Liver (tissue), 9 donors: ENCODE results near the gene TPPP. TPM values are rescaled to one million over a fixed set of nuclear protein-coding genes. Genes with fewer than 3 reads are reported as not detected.

ENCODE experiments used
- DNase-seq: peaks from one replicate; pipeline ENCODE4 v3.0.0-alpha.2; 2017; ENCODE audit warnings: low spot score
- H3K27ac ChIP-seq, 2 donors: one replicate each; pipeline ENCODE4 v1.7.0; 2013; ENCODE audit warnings: inconsistent platforms in 2 of 2, low read length in 2 of 2, control low read depth in 1 of 2, low read depth in 1 of 2, mild to moderate bottlenecking in 1 of 2
- H3K27me3 ChIP-seq, 4 donors: one replicate each; pipeline versions ENCODE4 v1.6.1 to v1.7.0; 2013; ENCODE audit warnings: low read length in 3 of 4, inconsistent platforms in 1 of 4, mild to moderate bottlenecking in 1 of 4, moderate library complexity in 1 of 4; ENCODE audit not compliant: control insufficient read depth in 4 of 4, insufficient read depth in 4 of 4
- H3K36me3 ChIP-seq, 4 donors: one replicate each; pipeline versions ENCODE4 v1.6.1 to v1.7.0; 2013; ENCODE audit warnings: low read length in 3 of 4, mild to moderate bottlenecking in 3 of 4, low read depth in 1 of 4, moderate library complexity in 1 of 4; ENCODE audit not compliant: control insufficient read depth in 4 of 4, insufficient read depth in 3 of 4
- H3K4me1 ChIP-seq, 4 donors: one replicate each; pipeline versions ENCODE4 v1.6.1 to v1.7.0; 2013; ENCODE audit warnings: low read length in 3 of 4, mild to moderate bottlenecking in 3 of 4, moderate library complexity in 1 of 4; ENCODE audit not compliant: control insufficient read depth in 4 of 4, insufficient read depth in 4 of 4
- H3K4me3 ChIP-seq, 3 donors: one replicate each; pipeline versions ENCODE4 v1.6.1 to v1.7.0; 2013; ENCODE audit warnings: low read length in 3 of 3, control low read depth in 1 of 3, low read depth in 1 of 3, mild to moderate bottlenecking in 1 of 3
- H3K9ac ChIP-seq, 2 donors: one replicate each; pipeline ENCODE4 v1.7.0; 2013; ENCODE audit warnings: low read length in 2 of 2, mild to moderate bottlenecking in 2 of 2, moderate library complexity in 2 of 2, control low read depth in 1 of 2, low read depth in 1 of 2
- H3K9me3 ChIP-seq, 4 donors: one replicate each; pipeline versions ENCODE4 v1.6.1 to v1.7.0; 2013; ENCODE audit warnings: low read length in 3 of 4; ENCODE audit not compliant: control insufficient read depth in 4 of 4
- ATF3 ChIP-seq: IDR thresholded peaks from 2 replicates; pipeline ENCODE4 v1.6.1; 2016; ENCODE audit warnings: antibody characterized with exemption
- CTCF ChIP-seq: fragments of 150-350 bp; IDR thresholded peaks from 2 replicates; pipeline ENCODE4 v1.5.1; 2017; ENCODE audit warnings: improper control_type of control experiment, low read depth, low read length; ENCODE audit not compliant: missing input control
- EGR1 ChIP-seq, 2 donors: IDR thresholded peaks; 2 replicates each; pipeline ENCODE4 v1.6.1; 2016 to 2018; ENCODE audit warnings: antibody characterized with exemption in 2 of 2, low read depth in 2 of 2
- FOXA1 ChIP-seq: IDR thresholded peaks from 2 replicates; pipeline ENCODE4 v1.6.1; 2016; ENCODE audit warnings: antibody characterized with exemption
- FOXA2 ChIP-seq: IDR thresholded peaks from 2 replicates; pipeline ENCODE4 v1.6.1; 2016; ENCODE audit warnings: antibody characterized with exemption
- JUND ChIP-seq, 2 donors: IDR thresholded peaks; 2 replicates each; pipeline ENCODE4 v1.6.1; 2016; ENCODE audit warnings: antibody characterized with exemption in 2 of 2
- MAX ChIP-seq: IDR thresholded peaks from 2 replicates; pipeline ENCODE4 v1.6.1; 2016; ENCODE audit warnings: antibody characterized with exemption
- NR2F2 ChIP-seq: IDR thresholded peaks from 2 replicates; pipeline ENCODE4 v1.6.1; 2016; ENCODE audit warnings: antibody characterized with exemption
- RXRA ChIP-seq, 2 donors: IDR thresholded peaks; 2 replicates each; pipeline ENCODE4 v1.6.1; 2017 to 2018; ENCODE audit warnings: antibody characterized with exemption in 2 of 2, mild to moderate bottlenecking in 1 of 2
- YY1 ChIP-seq: IDR thresholded peaks from 2 replicates; pipeline ENCODE4 v1.6.1; 2016; ENCODE audit warnings: antibody characterized with exemption, mild to moderate bottlenecking
- ZBTB33 ChIP-seq: IDR thresholded peaks from 2 replicates; pipeline ENCODE4 v1.6.1; 2016; ENCODE audit warnings: antibody characterized with exemption
- WGBS: extraction: QIAGEN DNeasy Blood & Tissue Kit; methylation state at CpG from one replicate; pipeline ENCODE4 v1.1.7; 2013; 5-methylcytosine and 5-hydroxymethylcytosine counted together
- polyA plus RNA-seq, 2 donors: library from polyadenylated mRNA; stranded (reverse) in 1 of 2; unstranded in 1 of 2; fragments of 200-250 nt in 1 of 2; fragments of >200 nt in 1 of 2; fragmentation: Nextera tagmentation in 1 of 2; extraction: Ambion mirVana in 1 of 2; gene quantifications; one replicate each; pipeline versions ENCODE4 v1.2.1 to v1.2.3, GENCODE V29; 2013 to 2015
- total RNA-seq, 2 donors: library from RNA; depleted of rRNA; stranded (reverse); fragments of >200 nt; gene quantifications; one replicate each; pipeline ENCODE4 v1.2.3, GENCODE V29; 2014
- donor health status: healthy.
- donor health status: healthy.
- donor health status: healthy.
- donor health status: healthy.
- donor health status: healthy.

The TPPP gene
- total and polyA plus RNA-seq, 4 donors = 0.61 to 2.1 (median 0.80) TPM

GRCh38 chr5:655406-655805, 37.7 kb downstream of the TPPP start:
- no peak overlapping the region for H3K27ac ChIP-seq
- H3K27me3 ChIP-seq = no peaks in the 10 kb centered on the region
- TF ChIP-seq NR2F2 (no peak), CTCF (no peak), RXRA (IDR thresholded peaks at IDR 0.05) (no peak), EGR1 (IDR thresholded peaks at IDR 0.05; ENCODE audit: low read depth in 2 of 2) (no peak)
- 97% methylated on average over 13 of the region's 13 CpGs for WGBS
- peaks cover 7 to 10% (median 9%) of the 10 kb centered on the region in 4 donors for H3K36me3 ChIP-seq
- H3K4me1 ChIP-seq = no peaks in the 10 kb centered on the region
- no peak for DNase-seq
- no peak overlapping the region for H3K9ac ChIP-seq
- no peaks in the 10 kb centered on the region for H3K9me3 ChIP-seq
- no peak overlapping the region for H3K4me3 ChIP-seq

- H3K9me3 ChIP-seq = no peaks in the 10 kb centered on the region
- H3K27ac ChIP-seq = no peak overlapping the region
- DNase-seq = no peak
- no peaks in the 10 kb centered on the region for H3K4me1 ChIP-seq
- 89% methylated on average over 17 of the region's 17 CpGs for WGBS
- H3K9ac ChIP-seq = no peak overlapping the region
- no peaks in the 10 kb centered on the region for H3K27me3 ChIP-seq
- TF ChIP-seq MAX = no peak
- TF ChIP-seq FOXA2 = no peak
- no peak for TF ChIP-seq NR2F2
- no peak for TF ChIP-seq ATF3
- no peak for TF ChIP-seq YY1
- no peak for TF ChIP-seq FOXA1
- no peak overlapping the region for H3K4me3 ChIP-seq
- H3K36me3 ChIP-seq = peaks cover 2 to 9% (median 6%) of the 10 kb centered on the region in 4 donors
These were observed 38.9 kb downstream of the TPPP start for GRCh38 chr5:654071-654778.

GRCh38 chr5:652773-653350, 40.3 kb downstream of the TPPP start:
- Histone ChIP-seq H3K9me3 (no peaks in the 10 kb centered on the region), H3K9ac (no peak overlapping the region), H3K27ac (no peak overlapping the region), H3K27me3 (no peaks in the 10 kb centered on the region), H3K36me3 (peaks cover 3 to 6% (median 4%) of the 10 kb centered on the region in 4 donors), H3K4me1 (no peaks in the 10 kb centered on the region), H3K4me3 (no peak overlapping the region)
- no peak for TF ChIP-seq ZBTB33
- no peak for TF ChIP-seq JUND (IDR thresholded peaks at IDR 0.05)
- DNase-seq = no peak
- WGBS = 94% methylated on average over 11 of the region's 11 CpGs
